Caki2 (cell line): ENCODE data around the gene SMARCAD1. TPM values are rescaled to one million over a fixed set of nuclear protein-coding genes. Genes with fewer than 3 reads are reported as not detected.

Experiments used
- DNase-seq: peaks from one replicate; pipeline ENCODE4 v3.0.0-alpha.2; 2015; ENCODE audit warnings: low read depth
- in situ Hi-C: cut with HindIII; loops from 2 replicates; pipeline ENCODE4 v1.10.0; 2016; ENCODE audit warnings: low sequenced_read_pairs, low pct_unique_long_range_greater_than_20kb, mixed read lengths
- total RNA-seq: library from RNA; depleted of rRNA; stranded (reverse); fragments of >200 nt; shearing (Covaris generic); gene quantifications from 2 replicates; pipeline ENCODE4 v1.2.3, GENCODE V29; 2014; ENCODE audit warnings: low replicate concordance; rRNA removed

The SMARCAD1 gene, protein sequence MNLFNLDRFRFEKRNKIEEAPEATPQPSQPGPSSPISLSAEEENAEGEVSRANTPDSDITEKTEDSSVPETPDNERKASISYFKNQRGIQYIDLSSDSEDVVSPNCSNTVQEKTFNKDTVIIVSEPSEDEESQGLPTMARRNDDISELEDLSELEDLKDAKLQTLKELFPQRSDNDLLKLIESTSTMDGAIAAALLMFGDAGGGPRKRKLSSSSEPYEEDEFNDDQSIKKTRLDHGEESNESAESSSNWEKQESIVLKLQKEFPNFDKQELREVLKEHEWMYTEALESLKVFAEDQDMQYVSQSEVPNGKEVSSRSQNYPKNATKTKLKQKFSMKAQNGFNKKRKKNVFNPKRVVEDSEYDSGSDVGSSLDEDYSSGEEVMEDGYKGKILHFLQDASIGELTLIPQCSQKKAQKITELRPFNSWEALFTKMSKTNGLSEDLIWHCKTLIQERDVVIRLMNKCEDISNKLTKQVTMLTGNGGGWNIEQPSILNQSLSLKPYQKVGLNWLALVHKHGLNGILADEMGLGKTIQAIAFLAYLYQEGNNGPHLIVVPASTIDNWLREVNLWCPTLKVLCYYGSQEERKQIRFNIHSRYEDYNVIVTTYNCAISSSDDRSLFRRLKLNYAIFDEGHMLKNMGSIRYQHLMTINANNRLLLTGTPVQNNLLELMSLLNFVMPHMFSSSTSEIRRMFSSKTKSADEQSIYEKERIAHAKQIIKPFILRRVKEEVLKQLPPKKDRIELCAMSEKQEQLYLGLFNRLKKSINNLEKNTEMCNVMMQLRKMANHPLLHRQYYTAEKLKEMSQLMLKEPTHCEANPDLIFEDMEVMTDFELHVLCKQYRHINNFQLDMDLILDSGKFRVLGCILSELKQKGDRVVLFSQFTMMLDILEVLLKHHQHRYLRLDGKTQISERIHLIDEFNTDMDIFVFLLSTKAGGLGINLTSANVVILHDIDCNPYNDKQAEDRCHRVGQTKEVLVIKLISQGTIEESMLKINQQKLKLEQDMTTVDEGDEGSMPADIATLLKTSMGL
- 9.6 and 11.1 TPM in 2 replicates for total RNA-seq

DNA sequence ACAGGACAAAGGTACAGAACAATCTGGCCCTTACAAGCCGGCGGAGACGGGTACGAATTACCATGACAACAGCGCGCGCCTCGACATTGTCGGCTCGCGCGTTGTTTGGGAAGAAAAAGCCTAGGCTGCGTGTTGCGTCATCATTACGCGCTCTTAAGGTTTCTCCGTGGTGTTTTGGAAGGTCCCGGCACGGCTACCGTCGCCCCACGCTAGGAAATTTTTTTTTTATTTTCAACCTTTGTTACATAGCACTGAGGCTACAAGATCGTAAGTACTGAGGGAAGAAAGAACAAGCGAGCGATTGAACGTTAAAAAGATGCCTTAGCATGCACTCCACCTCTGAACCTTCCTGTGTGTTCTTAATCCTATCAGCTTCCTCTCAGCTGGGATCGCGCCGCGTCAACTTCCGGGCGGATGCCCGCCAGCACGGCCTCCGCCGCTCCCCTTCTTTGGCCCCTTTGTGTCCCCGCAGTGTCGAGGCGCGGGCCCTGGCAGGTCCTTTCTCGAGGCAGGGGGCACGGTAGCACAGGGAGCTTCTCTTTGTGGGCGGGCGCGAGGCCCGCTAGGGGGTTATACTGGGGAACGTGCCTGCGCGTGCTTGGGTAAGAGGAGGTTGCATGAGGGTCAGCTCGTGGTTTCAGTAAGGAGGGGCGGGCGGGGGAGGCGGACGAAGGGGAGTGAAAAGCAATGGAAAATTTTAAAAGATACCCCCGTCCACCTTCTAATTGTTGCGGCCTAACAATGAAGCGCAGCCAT is at the start of gene SMARCAD1:
TSS of gene SMARCAD1 (plus strand) at position 397 of the 756 bp plus-strand sequence. CDS start 530 bp downstream, outside the sequence.
- in situ Hi-C loops: no loop called here
- DNase-seq: peak; percentile 91

DNA sequence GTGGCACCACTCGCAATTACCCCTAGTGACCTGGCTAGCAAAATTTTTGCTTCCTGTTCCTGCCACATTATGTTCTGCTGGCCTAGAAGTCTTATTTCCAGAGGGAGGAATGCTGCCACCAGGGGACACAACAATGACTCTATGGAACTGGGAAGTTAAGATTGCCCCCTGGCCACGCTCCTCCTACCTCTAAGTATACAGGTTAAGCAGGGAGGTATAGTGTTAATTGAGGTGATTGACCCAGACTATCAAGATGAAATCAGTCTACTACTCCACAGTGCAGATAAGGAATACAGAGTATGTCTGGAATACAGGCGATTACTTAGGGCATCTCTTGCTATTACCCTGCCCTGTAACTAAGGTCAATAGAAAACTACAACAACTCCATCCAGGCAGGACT is 48.8 kb upstream of the SMARCAD1 start:
- in situ Hi-C loops: no loop called here
- no peak for DNase-seq

DNA sequence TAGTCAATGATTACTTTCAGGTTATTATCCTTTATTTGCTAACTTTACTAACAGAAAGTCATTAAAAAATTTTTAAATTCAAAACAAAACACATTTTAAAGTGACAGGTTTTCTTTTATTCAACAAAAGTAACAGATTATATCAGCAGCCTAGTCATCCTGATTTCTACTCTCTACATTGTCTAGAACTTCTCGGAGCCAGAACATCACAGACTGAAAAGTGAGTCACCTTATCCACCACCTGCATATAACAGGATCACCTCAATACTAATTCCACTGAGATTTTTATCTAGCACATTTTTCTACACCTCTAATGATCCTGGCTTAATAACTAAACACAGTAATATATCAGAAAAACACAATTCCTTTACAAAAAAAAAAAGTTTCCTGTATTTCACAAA is 47.9 kb upstream of the SMARCAD1 start:
- DNase-seq: no peak
- in situ Hi-C loops: no loop called here

DNA sequence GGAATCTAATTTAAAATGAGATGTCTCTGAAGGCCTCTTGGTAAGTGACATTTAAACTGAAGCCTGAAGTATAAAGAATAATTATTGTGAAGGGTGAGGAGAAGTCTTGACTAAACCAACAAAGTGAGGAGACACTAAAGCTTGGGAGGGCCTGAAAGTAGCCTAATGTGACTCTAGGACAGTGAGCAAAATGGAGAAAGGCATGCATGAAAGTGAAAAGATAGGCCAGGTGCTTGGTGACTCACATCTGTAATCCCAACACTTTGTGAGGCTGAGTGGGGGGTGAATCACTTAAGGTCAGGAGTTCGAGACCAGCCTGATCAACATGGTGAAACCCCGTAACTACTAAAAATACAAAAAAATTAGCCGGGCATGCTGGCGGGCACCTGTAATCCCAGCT is 46.9 kb upstream of the SMARCAD1 start:
- DNase-seq: no peak
- in situ Hi-C loops: no loop called here

DNA sequence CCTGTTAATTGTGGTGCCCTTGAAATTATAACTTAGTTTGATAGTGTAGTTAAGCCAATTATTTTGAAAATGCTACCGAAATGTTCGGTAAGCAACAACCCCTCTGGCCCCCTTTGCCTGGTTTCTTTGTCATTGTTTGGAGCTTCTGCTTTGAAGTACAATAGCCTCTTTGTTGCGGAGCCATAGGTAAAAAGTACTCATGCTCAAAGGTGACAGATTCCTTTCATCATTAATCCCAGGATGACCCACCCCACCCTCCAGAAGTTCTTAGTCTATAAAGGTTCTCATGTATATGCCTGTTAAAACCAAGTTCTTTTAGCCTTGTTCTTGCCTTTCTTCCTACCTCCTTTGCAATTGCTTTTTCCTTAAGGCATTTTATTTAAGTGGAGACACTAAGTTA is 42.4 kb upstream of the SMARCAD1 start:
- in situ Hi-C loops: no loop called here
- no peak for DNase-seq

DNA sequence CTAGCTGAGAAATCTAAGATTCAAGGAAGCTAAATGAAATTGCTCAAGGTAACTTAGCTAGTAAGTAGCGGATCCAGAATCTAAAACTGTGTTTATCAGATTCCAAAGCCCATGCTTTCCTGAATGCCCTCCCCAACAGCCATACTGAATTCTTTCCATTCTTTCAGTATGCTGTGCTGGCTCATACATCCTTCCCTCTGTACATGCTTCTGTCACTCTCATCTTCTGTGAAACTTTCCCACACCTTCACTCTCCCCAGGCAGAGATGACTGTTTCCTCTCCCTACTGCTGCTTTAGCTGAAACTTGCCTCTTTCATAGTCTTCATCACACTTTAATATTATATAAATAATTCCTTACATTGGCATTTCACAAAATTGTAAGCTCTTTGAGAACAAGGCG is 39.3 kb upstream of the SMARCAD1 start:
- in situ Hi-C loops: no loop called here
- no peak for DNase-seq

DNA sequence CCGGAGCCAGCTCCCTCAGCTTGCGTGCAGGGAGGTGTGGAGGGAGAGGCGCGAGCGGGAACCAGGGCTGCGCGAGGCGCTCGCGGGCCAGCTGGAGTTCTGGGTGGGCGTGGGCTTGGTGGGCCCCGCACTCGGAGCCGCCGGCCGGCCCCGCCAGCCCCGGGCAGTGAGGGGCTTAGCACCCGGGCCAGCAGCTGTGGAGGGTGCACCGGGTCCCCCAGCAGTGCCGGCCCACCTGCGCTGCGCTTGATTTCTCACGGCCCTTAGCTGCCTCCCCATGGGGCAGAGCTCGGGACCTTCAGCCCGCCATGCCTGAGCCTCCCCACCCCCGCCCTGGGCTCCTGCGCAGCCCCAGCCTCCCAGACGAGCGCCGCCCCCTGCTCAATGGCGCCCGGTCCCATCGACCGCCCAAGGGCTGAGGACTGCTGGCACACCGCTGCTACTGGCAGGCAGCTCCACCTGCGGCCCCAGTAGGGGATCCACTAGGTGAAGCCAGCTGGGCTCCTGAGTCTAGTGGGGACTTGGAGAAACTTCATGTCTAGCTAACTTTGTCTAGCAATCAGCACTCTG is 37.8 kb upstream of the SMARCAD1 start:
- DNase-seq: no peak

DNA sequence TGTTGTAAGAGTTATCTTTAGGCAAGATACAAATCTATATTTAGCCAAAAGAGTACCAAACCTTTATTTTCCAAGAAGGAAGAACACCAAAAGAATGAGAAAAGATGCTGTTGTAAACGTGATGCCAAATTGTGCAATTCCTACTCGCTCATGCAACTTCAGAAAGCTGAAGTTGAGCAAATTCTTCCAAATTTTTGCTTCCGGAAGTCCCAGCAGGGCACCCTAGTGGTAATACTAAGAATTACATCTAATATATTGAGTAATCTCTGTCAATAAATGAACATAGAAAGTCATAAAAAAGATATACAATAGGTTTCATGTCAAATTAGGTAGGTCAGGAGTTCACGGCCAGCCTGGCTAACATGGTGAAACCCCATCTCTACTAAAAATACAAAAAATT is 36.0 kb upstream of the SMARCAD1 start:
- in situ Hi-C loops: no loop called here
- no peak for DNase-seq

More for the DNA sequence above, 37.8 kb upstream of the SMARCAD1 start:
- in situ Hi-C loops: no loop called here

DNA sequence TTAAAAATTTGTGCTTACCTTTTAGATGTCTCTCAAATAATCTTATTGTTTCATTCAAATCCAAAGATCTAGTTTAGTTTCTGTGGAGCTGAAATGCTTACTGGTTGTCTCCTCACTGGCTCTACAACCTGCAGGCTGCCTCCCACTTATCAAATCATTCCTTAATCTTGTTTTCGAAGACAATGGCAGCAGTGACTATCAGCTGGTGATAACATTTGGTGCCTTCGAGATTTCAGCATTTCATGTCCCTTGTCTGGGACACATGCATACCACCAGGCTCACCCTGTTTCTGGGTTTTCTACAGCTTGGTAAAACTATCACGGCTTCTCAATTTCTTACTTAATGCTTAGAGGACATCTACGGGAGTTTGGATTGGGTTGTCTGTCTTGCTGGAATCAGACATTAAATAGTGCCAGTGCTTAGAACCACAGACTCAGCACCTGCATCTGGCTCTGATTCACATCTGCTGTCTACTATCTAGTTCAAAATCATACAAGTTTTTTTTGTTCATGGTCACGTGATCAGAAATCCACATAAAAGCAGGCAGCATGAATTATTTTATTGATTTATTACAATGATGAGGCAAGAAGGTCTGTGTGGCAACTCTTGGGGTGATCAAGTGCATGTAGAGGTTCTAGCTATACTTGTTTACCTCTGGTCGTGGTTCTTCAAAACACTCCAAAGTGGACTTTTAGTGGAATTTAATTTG is 32.0 kb upstream of the SMARCAD1 start:
- in situ Hi-C loops: no loop called here
- DNase-seq: no peak

DNA sequence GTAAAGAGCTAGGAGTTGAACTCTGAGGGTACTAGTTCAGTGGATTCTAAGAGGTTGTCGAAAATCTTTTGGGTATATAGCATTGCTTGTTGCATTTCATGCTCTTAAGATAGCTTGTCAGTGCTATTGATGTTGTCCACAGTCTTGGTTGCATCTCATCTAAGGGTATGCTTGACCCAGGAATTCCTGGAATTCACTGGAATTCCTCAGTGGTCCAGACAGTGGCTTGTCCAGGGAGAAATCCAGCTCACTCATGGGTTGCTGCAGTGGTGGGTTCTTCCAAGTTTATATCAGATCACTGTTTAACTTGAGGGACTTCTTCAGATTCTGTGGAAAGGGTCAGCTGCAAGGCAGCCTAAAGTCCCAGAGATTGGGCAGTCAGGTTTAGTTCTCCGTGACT is 29.8 kb upstream of the SMARCAD1 start:
- in situ Hi-C loops: no loop called here

DNA sequence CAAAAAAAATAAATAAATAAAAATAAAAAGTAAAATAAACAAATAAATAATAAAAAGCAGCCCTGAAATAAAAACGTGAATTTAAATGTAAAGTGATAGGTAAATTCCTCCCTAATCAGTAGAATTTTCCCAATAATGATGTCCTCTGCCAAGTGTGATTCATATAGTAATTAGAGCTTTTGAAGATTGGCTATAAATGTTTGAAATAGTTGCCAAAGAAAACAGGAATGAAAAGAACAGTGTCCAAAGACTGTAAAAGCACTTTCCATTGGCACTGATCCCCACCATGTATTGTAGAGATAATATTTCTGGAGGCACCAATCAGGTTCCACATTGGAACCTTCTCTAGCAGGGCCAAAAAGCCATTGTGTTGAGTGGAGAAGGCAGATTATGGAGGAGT is 25.9 kb upstream of the SMARCAD1 start:
- no peak for DNase-seq
- in situ Hi-C loops: no loop called here

More for the DNA sequence above, 29.8 kb upstream of the SMARCAD1 start:
- DNase-seq: no peak

DNA sequence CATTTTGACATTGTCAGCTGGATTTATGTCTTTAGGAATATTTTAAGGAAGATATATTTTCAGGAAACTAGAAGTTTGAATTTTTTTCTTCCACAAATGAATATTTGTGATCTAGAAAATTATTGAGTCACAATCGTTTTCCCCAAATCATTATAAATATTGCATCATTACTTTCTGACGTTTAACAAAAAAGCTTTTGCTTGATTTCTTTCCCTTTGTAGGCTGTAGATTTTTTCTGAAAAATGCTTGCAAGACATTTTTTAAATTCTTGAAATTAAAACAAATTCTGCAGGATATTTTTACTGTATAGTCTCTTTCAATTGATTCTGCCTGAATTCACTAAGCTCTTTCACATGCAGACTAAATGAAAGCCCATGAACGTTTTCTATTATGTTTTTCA is 4.9 kb upstream of the SMARCAD1 start:
- in situ Hi-C loops: no loop called here
- no peak for DNase-seq

DNA sequence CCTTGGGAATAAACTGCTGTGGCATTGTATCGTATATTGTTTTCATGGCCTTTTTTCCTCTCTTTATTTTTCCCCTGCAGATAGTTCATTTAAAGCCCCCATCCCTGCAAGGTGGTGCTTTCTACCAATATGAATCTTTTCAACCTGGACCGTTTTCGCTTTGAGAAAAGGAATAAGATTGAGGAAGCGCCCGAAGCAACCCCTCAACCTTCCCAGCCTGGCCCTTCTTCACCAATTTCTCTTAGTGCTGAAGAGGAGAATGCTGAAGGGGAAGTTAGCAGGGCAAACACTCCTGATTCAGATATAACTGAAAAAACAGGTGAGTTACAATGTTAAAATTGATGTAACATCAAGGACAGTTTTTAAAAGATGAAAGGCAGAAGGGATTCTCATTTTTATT is 601 bp downstream of the SMARCAD1 start:
- DNase-seq: no peak
- in situ Hi-C loops: no loop called here

DNA sequence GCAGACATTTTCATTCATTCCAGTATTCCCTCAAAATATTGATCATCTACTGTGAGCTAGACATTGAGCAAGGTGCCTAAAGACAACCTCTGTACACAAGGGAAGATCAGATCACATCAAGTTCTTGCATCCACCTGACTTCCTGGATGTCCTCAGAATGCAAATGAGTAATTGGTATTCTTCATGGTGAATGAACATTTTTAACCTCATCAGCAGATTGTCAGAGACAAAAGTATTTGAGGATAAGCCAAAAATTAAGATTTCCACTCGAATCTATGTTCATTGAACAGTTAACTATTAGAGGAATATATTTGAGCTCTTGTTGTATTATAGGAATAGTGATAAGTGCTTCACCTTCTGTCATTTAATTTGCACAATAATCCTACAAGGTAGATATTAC is 1.3 kb downstream of the SMARCAD1 start:
- DNase-seq: no peak
- in situ Hi-C loops: no loop called here

DNA sequence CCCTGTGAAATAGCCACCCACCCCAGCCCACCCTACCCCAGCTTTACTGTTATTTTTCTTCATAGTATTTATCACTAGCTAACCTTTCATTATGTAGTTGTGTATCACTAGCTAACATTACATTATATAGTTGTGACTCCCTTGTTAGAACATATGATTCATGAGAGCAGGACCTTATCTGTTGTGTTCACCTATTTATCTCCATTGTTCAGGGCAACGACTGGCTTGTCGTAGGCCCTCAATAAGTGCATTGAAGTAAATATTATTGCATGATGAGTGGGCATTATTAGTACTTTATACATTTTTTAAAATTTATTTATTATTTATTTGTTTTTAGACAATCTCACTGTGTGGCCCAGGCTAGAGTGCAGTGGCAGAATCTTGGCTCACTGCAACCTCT is 4.2 kb downstream of the SMARCAD1 start:
- no peak for DNase-seq
- in situ Hi-C loops: no loop called here

DNA sequence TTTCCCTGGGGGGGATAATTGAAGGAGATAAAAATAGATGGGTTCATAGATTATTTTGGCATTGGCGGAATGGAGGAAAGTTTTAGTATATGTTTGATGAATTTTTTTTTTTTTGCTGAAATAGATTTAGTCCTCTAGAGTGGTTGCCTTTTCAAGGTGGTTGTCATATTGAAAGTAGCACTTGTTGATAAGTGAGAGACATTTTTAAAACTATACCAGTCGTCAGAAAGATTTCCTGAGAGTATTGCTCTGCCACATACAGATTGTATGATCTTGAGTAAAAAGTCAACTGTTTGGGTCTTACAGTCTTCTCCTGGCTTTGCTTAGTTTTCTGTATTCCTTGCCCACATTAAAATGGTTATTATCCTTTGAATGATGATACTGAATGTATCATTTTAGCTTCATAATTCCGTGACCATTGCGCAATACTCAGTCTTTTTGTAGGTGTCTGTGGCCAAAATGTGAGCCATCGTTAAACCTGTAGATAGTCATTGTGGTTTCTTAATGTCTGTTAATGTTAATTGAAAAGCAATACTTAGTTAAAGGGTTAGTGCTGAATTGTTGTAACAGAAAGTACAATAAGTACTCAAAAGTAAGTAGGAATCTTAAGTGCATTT is 7.1 kb downstream of the SMARCAD1 start:
- no peak for DNase-seq
- in situ Hi-C loops: no loop called here

DNA sequence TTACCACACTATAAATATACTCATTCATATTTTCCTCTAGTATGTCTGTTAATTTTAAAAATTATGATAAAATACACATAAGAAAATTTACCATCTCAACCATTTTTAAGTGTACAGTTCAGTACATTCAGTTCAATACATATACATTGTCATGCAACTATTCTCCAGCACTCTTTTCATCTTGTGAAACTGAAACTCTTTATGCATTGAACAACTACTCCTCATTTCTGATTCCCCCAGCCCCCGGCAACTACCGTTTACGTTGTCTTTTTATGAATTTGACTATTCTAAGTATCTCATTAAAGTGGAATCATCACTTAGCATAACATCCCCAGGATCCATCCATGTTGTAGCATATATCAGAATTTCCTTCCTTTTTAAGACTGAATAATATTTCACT is 8.7 kb downstream of the SMARCAD1 start:
- DNase-seq: no peak
- in situ Hi-C loops: no loop called here
